PC-3 (cell line): Measurements from ENCODE around the gene MYO3B. TPM values are rescaled to one million over a fixed set of nuclear protein-coding genes. Genes with fewer than 3 reads are reported as not detected.

ENCODE experiments used
- ATAC-seq: fragments of 200-7000 bp; cut with Tn5 transposase; 2 replicates; pipeline ENCODE4 v1.9.1; 2020; ENCODE audit warnings: mild to moderate bottlenecking, moderate library complexity
- BruUV-seq: library from RNA; stranded (reverse); fragments of 400-500 nt; replicated peaks from 2 replicates; lab custom pipeline; 2021; lab: Mats Ljungman, UMichigan
- CTCF ChIA-PET: fragments of 300-600 bp; sonication (Branson Sonifier 250); formaldehyde crosslinking; loops from one replicate; lab custom pipeline; 2022; ENCODE audit warnings: antibody characterized with exemption; lab: Charles Lee
- POLR2A ChIA-PET: fragments of 300-600 bp; sonication (Branson Sonifier 250); formaldehyde crosslinking; loops from one replicate; lab custom pipeline; 2022; ENCODE audit warnings: antibody characterized with exemption; ENCODE audit not compliant: unreplicated experiment; lab: Charles Lee
- DNase-seq: peaks from one replicate; pipeline ENCODE4 v3.0.0-alpha.2; 2015
- H2AFZ ChIP-seq: fragments of 300-600 bp; sonication (generic); 2 replicates; pipeline ENCODE4 v1.6.0; 2016; ENCODE audit warnings: antibody characterized with exemption, low read length
- H3F3A ChIP-seq: fragments of 300-600 bp; sonication (generic); one replicate; pipeline ENCODE4 v1.6.0; 2017; ENCODE audit warnings: antibody characterized with exemption, low read length, control low read depth, mild to moderate bottlenecking; ENCODE audit not compliant: unreplicated experiment
- H3K27ac ChIP-seq: fragments of 300-600 bp; sonication (generic); 2 replicates; pipeline ENCODE4 v1.5.1; 2016; ENCODE audit warnings: mild to moderate bottlenecking, low read length
- H3K27me3 ChIP-seq: fragments of 300-600 bp; sonication (generic); 2 replicates; pipeline ENCODE4 v1.6.1; 2016; ENCODE audit warnings: low read length, mixed read lengths
- H3K36me3 ChIP-seq: fragments of 300-600 bp; sonication (generic); 2 replicates; pipeline ENCODE4 v1.6.1; 2016; ENCODE audit warnings: low read depth, mixed run types, low read length, mixed read lengths
- H3K4me1 ChIP-seq: fragments of 300-600 bp; sonication (generic); 2 replicates; pipeline ENCODE4 v1.5.1; 2016; ENCODE audit warnings: low read length; ENCODE audit not compliant: insufficient read depth
- H3K4me2 ChIP-seq: fragments of 300-600 bp; sonication (generic); 2 replicates; pipeline ENCODE4 v1.6.0; 2016; ENCODE audit warnings: low read length
- H3K4me3 ChIP-seq: fragments of 300-600 bp; sonication (generic); 2 replicates; pipeline ENCODE4 v1.5.1; 2016; ENCODE audit warnings: mild to moderate bottlenecking, low read length, mixed read lengths
- H3K79me2 ChIP-seq: fragments of 300-600 bp; sonication (generic); 2 replicates; pipeline ENCODE4 v1.6.1; 2017; ENCODE audit warnings: low read length, mixed read lengths
- H3K9ac ChIP-seq: fragments of 300-600 bp; sonication (generic); 2 replicates; pipeline ENCODE4 v1.6.0; 2016; ENCODE audit warnings: mild to moderate bottlenecking, low read length
- H3K9me2 ChIP-seq: fragments of 300-600 bp; sonication (generic); replicated peaks from 2 replicates; pipeline ENCODE4 v1.6.1; 2016; ENCODE audit warnings: mixed run types, low read length, mixed read lengths
- H3K9me3 ChIP-seq: fragments of 300-600 bp; sonication (generic); 2 replicates; pipeline ENCODE4 v1.6.1; 2016; ENCODE audit warnings: low read length, mixed read lengths
- H4K20me1 ChIP-seq: fragments of 300-600 bp; sonication (generic); 2 replicates; pipeline ENCODE4 v1.6.1; 2016; ENCODE audit warnings: low read length, mixed read lengths
- CTCF ChIP-seq: fragments of 300-600 bp; sonication (generic); conservative IDR thresholded peaks from 2 replicates; pipeline ENCODE4 v1.5.1; 2017; ENCODE audit warnings: antibody characterized with exemption, low read depth, mild to moderate bottlenecking, low read length
- EZH2 ChIP-seq: fragments of 300-600 bp; sonication (generic); IDR thresholded peaks from one replicate; pipeline ENCODE4 v1.6.1; 2017; ENCODE audit warnings: antibody characterized with exemption, mild to moderate bottlenecking, low read length; ENCODE audit not compliant: unreplicated experiment
- EZH2phosphoT487 ChIP-seq: fragments of 300-600 bp; sonication (generic); IDR thresholded peaks from 2 replicates; pipeline ENCODE4 v1.6.1; 2018; ENCODE audit warnings: mild to moderate bottlenecking, antibody characterized with exemption, low read length, borderline replicate concordance
- intact Hi-C: fragments of 100-400 bp; cut with micrococcal nuclease; formaldehyde crosslinking; loops from 2 replicates; pipeline ENCODE4 v1.9.0; 2023
- total RNA-seq: library from RNA; depleted of rRNA; stranded (reverse); fragments of >200 nt; gene quantifications from 2 replicates; pipeline ENCODE4 v1.2.3, GENCODE V29; 2014

MYO3B gene
- total RNA-seq, 1 experiment from 2014 or later: 1.1 TPM

DNA sequence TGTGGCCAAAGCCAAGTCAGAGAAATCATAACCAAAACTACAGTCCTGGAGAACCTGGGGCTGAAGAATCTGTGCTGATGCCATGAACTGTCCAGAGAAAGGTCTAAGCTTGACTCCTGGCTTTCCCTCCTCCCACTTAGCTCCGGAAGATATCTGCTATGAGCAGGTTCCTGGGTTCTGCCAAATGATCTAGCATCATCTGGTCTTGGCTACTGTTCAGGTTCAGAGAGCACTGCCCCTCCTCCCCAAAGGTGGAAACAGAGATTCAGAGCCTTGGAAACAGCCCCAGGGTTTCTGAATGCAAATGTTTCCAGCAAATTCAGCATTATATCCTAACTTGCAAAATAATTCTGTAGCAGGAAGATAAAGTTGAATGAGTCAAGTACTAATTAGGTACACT, 317.9 kb downstream of the MYO3B start:
- CTCF ChIA-PET: no interaction called here
- TF ChIP-seq CTCF (no peak), EZH2 (no peak), EZH2phosphoT487 (no peak)
- BruUV-seq: no TSS peak
- no peaks in the 10 kb centered on the region for H3K9me2 ChIP-seq
- DNase-seq (no peak), ATAC-seq (no peak)
- no peak overlapping the region for H3K9ac ChIP-seq
- no peak overlapping the region for H2AFZ ChIP-seq
- H3K4me3 ChIP-seq: no peak overlapping the region
- H3K4me1 ChIP-seq: peaks cover 11% of the 10 kb centered on the region; the same call in 1 of the 2 replicates
- POLR2A ChIA-PET: no interaction called here
- no peaks in the 10 kb centered on the region for H3K79me2 ChIP-seq
- H3F3A ChIP-seq: no peaks in the 10 kb centered on the region
- H4K20me1 ChIP-seq: no peaks in the 10 kb centered on the region
- H3K27ac ChIP-seq: no peak overlapping the region
- intact Hi-C loops: loop anchor here (5.0 to 10.0 kb wide), 2 partner anchors 209 to 316 kb away; no protein-coding TSS in a partner anchor
- H3K27me3 ChIP-seq: no peaks in the 10 kb centered on the region
- H3K9me3 ChIP-seq: no peaks in the 10 kb centered on the region
- no peaks in the 10 kb centered on the region for H3K36me3 ChIP-seq
- H3K4me2 ChIP-seq: no peak overlapping the region

DNA sequence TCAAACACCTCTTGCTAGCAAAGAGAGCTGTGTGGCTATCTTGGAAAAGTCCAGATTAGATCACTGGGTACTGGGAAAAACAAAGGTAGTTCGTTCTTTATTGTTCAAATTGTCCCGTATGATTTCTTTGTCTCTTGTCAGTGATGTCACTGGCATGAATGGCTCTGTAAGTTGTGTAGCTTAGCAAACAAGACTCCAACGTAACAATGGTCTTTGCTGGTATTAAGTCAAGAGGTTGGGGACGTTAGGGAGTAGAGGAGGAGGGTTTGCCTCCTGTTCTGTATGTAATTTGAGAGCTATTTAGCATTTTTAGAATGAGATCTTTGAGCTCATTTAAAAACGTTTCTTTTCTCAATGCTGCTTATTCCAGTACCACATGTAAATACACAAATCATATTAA, 320.7 kb downstream of the MYO3B start:
- no peak overlapping the region for H3K9ac ChIP-seq
- no peak overlapping the region for H3K4me2 ChIP-seq
- ChIA-PET CTCF (no interaction called here), POLR2A (no interaction called here)
- no peaks in the 10 kb centered on the region for H3K9me3 ChIP-seq
- DNase-seq (no peak), ATAC-seq (no peak)
- H3K4me1 ChIP-seq: peaks cover 11% of the 10 kb centered on the region; the same call in 1 of the 2 replicates
- H4K20me1 ChIP-seq: no peaks in the 10 kb centered on the region
- peak overlapping the region; percentile 53; the same call in 1 of the 2 replicates for H2AFZ ChIP-seq
- no peaks in the 10 kb centered on the region for H3K27me3 ChIP-seq
- intact Hi-C loops: loop anchor here (5.0 to 10.0 kb wide), 2 partner anchors 206 to 314 kb away; no protein-coding TSS in a partner anchor
- H3K27ac ChIP-seq: no peak overlapping the region
- no peak overlapping the region for H3K4me3 ChIP-seq
- no peaks in the 10 kb centered on the region for H3K9me2 ChIP-seq
- no peaks in the 10 kb centered on the region for H3F3A ChIP-seq
- no peaks in the 10 kb centered on the region for H3K79me2 ChIP-seq
- TF ChIP-seq EZH2phosphoT487 (no peak), EZH2 (no peak), CTCF (no peak)
- no peaks in the 10 kb centered on the region for H3K36me3 ChIP-seq
- BruUV-seq: no TSS peak

GRCh38 chr2:170500104-170500503, 322.2 kb downstream of the MYO3B start:
- no peaks in the 10 kb centered on the region for H3K79me2 ChIP-seq
- H3K36me3 ChIP-seq: no peaks in the 10 kb centered on the region
- H3K9me3 ChIP-seq: no peaks in the 10 kb centered on the region
- H3K9me2 ChIP-seq: no peaks in the 10 kb centered on the region
- no TSS peak for BruUV-seq
- no peak for DNase-seq
- H3K4me3 ChIP-seq: no peak overlapping the region
- POLR2A ChIA-PET: no interaction called here
- no peak overlapping the region for H3K27ac ChIP-seq
- TF ChIP-seq EZH2: no peak
- TF ChIP-seq EZH2phosphoT487: no peak
- no peak for TF ChIP-seq CTCF
- H3K4me2 ChIP-seq: no peak overlapping the region
- H2AFZ ChIP-seq: no peak overlapping the region
- no peak for ATAC-seq
- intact Hi-C loops: no loop called here
- H4K20me1 ChIP-seq: no peaks in the 10 kb centered on the region
- H3K9ac ChIP-seq: no peak overlapping the region
- H3F3A ChIP-seq: no peaks in the 10 kb centered on the region
- no peaks in the 10 kb centered on the region for H3K27me3 ChIP-seq
- CTCF ChIA-PET: no interaction called here
- H3K4me1 ChIP-seq: 0 out of 2 replicates have a peak, but pooled peaks cover 6% of the 10 kb centered on the region
